SK-N-SH (cell line): ENCODE results near the gene MEX3A. TPM values are rescaled to one million over a fixed set of nuclear protein-coding genes. Genes with fewer than 3 reads are reported as not detected.

ENCODE experiments used
- CTCF ChIA-PET: fragments of 300-600, 350-600 bp; formaldehyde crosslinking; extraction: SDS; loops from one replicate; lab custom pipeline; 2021; lab: Yijun Ruan, JAX
- POLR2A ChIA-PET: fragments of 350-600 bp; sonication (Branson Sonifier 250); formaldehyde crosslinking; extraction: SDS; loops from one replicate; lab custom pipeline; 2020; ENCODE audit warnings: antibody characterized with exemption, inconsistent platforms; lab: Yijun Ruan, JAX
- DNase-seq: peaks from one replicate; pipeline ENCODE4 v3.0.0; 2012
- H2AFZ ChIP-seq: fragments of 200-600 bp; sonication (generic); 2 replicates; pipeline ENCODE4 v1.8.1; 2016; ENCODE audit warnings: antibody characterized with exemption, mild to moderate bottlenecking, low read depth
- H3F3A ChIP-seq: fragments of 200-600 bp; sonication (generic); replicated peaks from 2 replicates; pipeline ENCODE3; 2016; ENCODE audit warnings: antibody characterized with exemption, mild to moderate bottlenecking; ENCODE audit not compliant: insufficient read depth
- H3K27ac ChIP-seq, 2 experiments: fragments of 200-500 bp in 1 of 2; fragments of 200-600 bp in 1 of 2; sonication (Bioruptor generic) in 1 of 2; sonication (generic), shearing (Covaris generic) in 1 of 2; 2 replicates each; pipeline versions ENCODE4 v1.5.1 to v1.6.1; 2014 to 2016; ENCODE audit warnings: low read depth in 2 of 2, inconsistent platforms in 1 of 2, low read length in 1 of 2, mild to moderate bottlenecking in 1 of 2, mixed read lengths in 1 of 2
- H3K27me3 ChIP-seq: fragments of 200-600 bp; sonication (generic), shearing (Covaris generic); 2 replicates; pipeline ENCODE4 v1.6.1; 2016; ENCODE audit warnings: mixed run types; ENCODE audit not compliant: insufficient read depth
- H3K36me3 ChIP-seq, 2 experiments: fragments of 200-500 bp in 1 of 2; fragments of 200-600 bp in 1 of 2; sonication (Bioruptor generic) in 1 of 2; sonication (generic) in 1 of 2; replicated peaks in 1 of 2; 2 replicates each; pipeline versions ENCODE3 to v1.5.1; 2014 to 2016; ENCODE audit warnings: low read length in 1 of 2, mild to moderate bottlenecking in 1 of 2; ENCODE audit not compliant: insufficient read depth in 2 of 2, control insufficient read depth in 1 of 2
- H3K4me1 ChIP-seq, 2 experiments: fragments of 200-500 bp in 1 of 2; fragments of 200-600 bp in 1 of 2; sonication (Bioruptor generic) in 1 of 2; sonication (generic), shearing (Covaris generic) in 1 of 2; 2 replicates each; pipeline versions ENCODE4 v1.5.1 to v1.6.1; 2014 to 2016; ENCODE audit warnings: low read depth in 1 of 2, low read length in 1 of 2, mixed run types in 1 of 2; ENCODE audit not compliant: insufficient read depth in 2 of 2, control insufficient read depth in 1 of 2
- H3K4me2 ChIP-seq: fragments of 200-600 bp; sonication (generic), shearing (Covaris generic); 2 replicates; pipeline ENCODE4 v1.6.1; 2017; ENCODE audit warnings: mixed run types
- H3K4me3 ChIP-seq, 2 experiments: fragments of 200-500 bp in 1 of 2; fragments of 200-600 bp in 1 of 2; sonication (Bioruptor generic) in 1 of 2; sonication (generic), shearing (Covaris generic) in 1 of 2; 2 replicates each; pipeline versions ENCODE4 v1.5.1 to v1.8.1; 2014 to 2016; ENCODE audit warnings: low read depth in 2 of 2, inconsistent platforms in 1 of 2, low read length in 1 of 2, mild to moderate bottlenecking in 1 of 2, mixed read lengths in 1 of 2, moderate library complexity in 1 of 2
- H3K79me2 ChIP-seq: fragments of 200-600 bp; sonication (generic); 2 replicates; pipeline ENCODE4 v1.8.1; 2017; ENCODE audit warnings: mild to moderate bottlenecking; ENCODE audit not compliant: insufficient read depth
- H3K9ac ChIP-seq: fragments of 200-600 bp; sonication (generic); 2 replicates; pipeline ENCODE4 v1.6.1; 2017; ENCODE audit warnings: mixed run types
- H3K9me2 ChIP-seq: fragments of 200-600 bp; sonication (generic); 2 replicates; pipeline ENCODE4 v1.6.1; 2017; ENCODE audit warnings: mixed run types
- H3K9me3 ChIP-seq: fragments of 200-600 bp; sonication (generic); 2 replicates; pipeline ENCODE4 v1.6.1; 2017; ENCODE audit warnings: mixed run types, mild to moderate bottlenecking, moderate library complexity
- H4K20me1 ChIP-seq: fragments of 200-600 bp; sonication (generic); 2 replicates; pipeline ENCODE4 v1.6.1; 2017; ENCODE audit warnings: mild to moderate bottlenecking, mixed run types; ENCODE audit not compliant: insufficient read depth
- CTCF ChIP-seq: fragments of 200-600 bp; sonication (generic); IDR thresholded peaks from 2 replicates; pipeline ENCODE4 v1.6.1; 2017; ENCODE audit warnings: antibody characterized with exemption, mild to moderate bottlenecking, moderate library complexity
- IRF3 ChIP-seq: fragments of 150-350 bp; IDR thresholded peaks from 2 replicates; pipeline ENCODE4 v1.6.1; 2016; ENCODE audit warnings: mild to moderate bottlenecking, low read depth, low read length
- JUND ChIP-seq: IDR thresholded peaks from 2 replicates; pipeline ENCODE4 v1.4.0; 2012
- MXI1 ChIP-seq: IDR thresholded peaks from 2 replicates; pipeline ENCODE4 v1.6.1; 2012; ENCODE audit warnings: mild to moderate bottlenecking, low read depth, low read length, improper control_type of control experiment
- RAD21 ChIP-seq: IDR thresholded peaks from 2 replicates; pipeline ENCODE4 v1.6.1; 2012; ENCODE audit warnings: mild to moderate bottlenecking, low read length
- RCOR1 ChIP-seq: fragments of 150-350 bp; IDR thresholded peaks from 2 replicates; pipeline ENCODE4 v1.6.1; 2017; ENCODE audit warnings: antibody characterized with exemption, low read length
- RFX5 ChIP-seq: IDR thresholded peaks from 2 replicates; pipeline ENCODE4 v1.6.1; 2012; ENCODE audit warnings: mild to moderate bottlenecking, improper control_type of control experiment, low read length
- SIN3A ChIP-seq: IDR thresholded peaks from 2 replicates; pipeline ENCODE4 v1.6.1; 2012; ENCODE audit warnings: low read depth, mild to moderate bottlenecking, low read length, moderate library complexity, borderline replicate concordance
- SMC3 ChIP-seq: IDR thresholded peaks from 2 replicates; pipeline ENCODE4 v1.6.1; 2012; ENCODE audit warnings: low read depth, low read length, improper control_type of control experiment
- WGBS: methylation state at CpG from one replicate; pipeline ENCODE4 v1.1.6; 2017; ENCODE audit warnings: low lambda C conversion rate; 5-methylcytosine and 5-hydroxymethylcytosine counted together
- polyA plus RNA-seq, 3 experiments: library from polyadenylated mRNA; depleted of rRNA; stranded (reverse); fragments of >200 nt; gene quantifications; 2 replicates each; pipeline ENCODE4 v1.2.3, GENCODE V29; 2012

The MEX3A gene
- polyA plus RNA-seq, 1 of the 3 experiments (the other 2 are of a cell fraction): 16.2 TPM

DNA sequence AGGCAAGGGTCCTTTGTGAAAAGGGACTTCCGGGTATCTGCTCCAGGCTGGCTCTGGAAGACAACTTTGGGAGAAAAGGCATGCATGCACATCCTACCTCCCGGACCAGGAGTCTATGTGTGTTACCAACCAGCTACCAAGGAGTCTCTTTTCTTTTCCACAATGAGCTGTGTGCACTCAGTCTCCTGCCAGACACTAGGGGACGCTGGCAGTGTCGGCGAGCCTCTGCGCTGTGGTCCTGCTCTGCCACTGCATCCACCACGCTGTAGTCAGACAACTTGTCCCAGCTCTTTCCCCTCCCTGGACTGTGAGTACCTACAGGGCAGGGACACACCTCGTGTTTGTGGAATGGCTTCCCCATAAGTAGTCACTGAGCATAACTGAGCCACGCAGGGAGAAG lies 56.4 kb downstream of the MEX3A start:
- peak overlapping the region; percentile 78 for H2AFZ ChIP-seq
- peaks cover 0 to 3% of the 10 kb centered on the region in 2 experiments; a peak in 2 of 4 replicates for H3K4me1 ChIP-seq
- H3K9me2 ChIP-seq: no peaks in the 10 kb centered on the region
- DNase-seq: peak; percentile 85
- H3K27ac ChIP-seq: no peak overlapping the region
- peak overlapping the region in 1 of 2 experiments; percentile 33; a peak in 1 of 4 replicates for H3K4me3 ChIP-seq
- H3K9me3 ChIP-seq: no peaks in the 10 kb centered on the region
- H3K79me2 ChIP-seq: no peaks in the 10 kb centered on the region
- ChIA-PET CTCF (interaction anchor here (0.6 to 2.6 kb wide), 18 partner anchors 11 to 85 kb away, joined by 3 to 45 read pairs (median 4); partner anchors contain the start of genes RXFP4 and UBQLN4), POLR2A (interaction anchor here (1.0 to 1.1 kb wide), 2 partner anchors 44 to 91 kb away, joined by 3 read pairs; partner anchors contain the start of gene KHDC4)
- H3K27me3 ChIP-seq: no peaks in the 10 kb centered on the region
- no peaks in the 10 kb centered on the region for H3K36me3 ChIP-seq
- TF ChIP-seq RCOR1: no peak
- TF ChIP-seq SMC3: peak; percentile 81
- TF ChIP-seq SIN3A: peak; percentile 35; the same call in 1 of the 2 replicates
- no peak for TF ChIP-seq RFX5
- peak; percentile 72 for TF ChIP-seq CTCF
- no peak for TF ChIP-seq IRF3
- TF ChIP-seq MXI1: peak; percentile 62
- peak; percentile 65 for TF ChIP-seq RAD21
- H3K4me2 ChIP-seq: no peak overlapping the region
- peaks cover 8% of the 10 kb centered on the region for H3F3A ChIP-seq
- H4K20me1 ChIP-seq: no peaks in the 10 kb centered on the region
- 13% methylated on average over 6 of the region's 9 CpGs for WGBS
- H3K9ac ChIP-seq: no peak overlapping the region

- DNase-seq: no peak
- H3K9me2 ChIP-seq: no peaks in the 10 kb centered on the region
- peaks cover 2 to 4% of the 10 kb centered on the region in 2 experiments; a peak in 3 of 4 replicates for H3K4me1 ChIP-seq
- POLR2A ChIA-PET: no interaction called here
- no peak overlapping the region for H3K27ac ChIP-seq
- H3K36me3 ChIP-seq: peaks cover 0 to 1% of the 10 kb centered on the region in 2 experiments
- no peak overlapping the region for H3K4me2 ChIP-seq
- H3K4me3 ChIP-seq: no peak overlapping the region
- CTCF ChIA-PET: interaction anchor here (1.1 to 2.6 kb wide), 3 partner anchors 13 to 45 kb away, joined by 3 to 45 read pairs (median 5); no protein-coding TSS in a partner anchor
- peaks cover 7% of the 10 kb centered on the region for H3K79me2 ChIP-seq
- no peak for TF ChIP-seq JUND
- H3K9ac ChIP-seq: no peak overlapping the region
- no peaks in the 10 kb centered on the region for H3K9me3 ChIP-seq
- H4K20me1 ChIP-seq: peaks cover 5% of the 10 kb centered on the region
- H3F3A ChIP-seq: peaks cover 12% of the 10 kb centered on the region
- 76% methylated on average over 4 of the region's 5 CpGs for WGBS
- no peaks in the 10 kb centered on the region for H3K27me3 ChIP-seq
- no peak overlapping the region for H2AFZ ChIP-seq
Measured at GRCh38 chr1:156024801-156025200, 57.5 kb downstream of the MEX3A start.

Other genes starting within 250 kb of the MEX3A start
- gene GON4L, start 225.3 kb downstream of the MEX3A start, polyA plus RNA-seq (2012; rRNA removed): 16.5 and 24.6 TPM in 2 replicates
- 26.7 and 37.0 TPM in 2 replicates for gene SYT11, start 222.9 kb downstream of the MEX3A start, polyA plus RNA-seq (2012; rRNA removed)
- gene RIT1, start 171.1 kb downstream of the MEX3A start, polyA plus RNA-seq (2012; rRNA removed): 28.8 and 35.3 TPM in 2 replicates
- gene KHDC4, start 148.1 kb downstream of the MEX3A start, polyA plus RNA-seq (2012; rRNA removed): 43.1 and 94.4 TPM in 2 replicates
- gene RXFP4, start 140.8 kb downstream of the MEX3A start, polyA plus RNA-seq (2012; rRNA removed): not detected in 2 replicates
- gene ARHGEF2, start 103.9 kb downstream of the MEX3A start, polyA plus RNA-seq (2012; rRNA removed): 32.4 and 50.8 TPM in 2 replicates
- gene SSR2, start 61.5 kb downstream of the MEX3A start, polyA plus RNA-seq (2012; rRNA removed): 1,136 and 1,763 TPM in 2 replicates
- gene UBQLN4, start 28.7 kb downstream of the MEX3A start, polyA plus RNA-seq (2012; rRNA removed): 37.0 and 45.6 TPM in 2 replicates
- 184 and 230 TPM in 2 replicates for gene LAMTOR2, start 27.7 kb downstream of the MEX3A start, polyA plus RNA-seq (2012; rRNA removed)
- gene RAB25, start 21.3 kb downstream of the MEX3A start, polyA plus RNA-seq (2012; rRNA removed): not detected in 2 replicates
- 726 and 983 TPM in 2 replicates for gene LMNA, start 32.2 kb upstream of the MEX3A start, polyA plus RNA-seq (2012; rRNA removed)
- 1.3 and 2.3 TPM in 2 replicates for gene SEMA4A, start 71.1 kb upstream of the MEX3A start, polyA plus RNA-seq (2012; rRNA removed)
- gene SLC25A44, start 111.6 kb upstream of the MEX3A start, polyA plus RNA-seq (2012; rRNA removed): 28.5 and 40.2 TPM in 2 replicates
- 72.5 and 89.5 TPM in 2 replicates for gene PMF1, start 130.5 kb upstream of the MEX3A start, polyA plus RNA-seq (2012; rRNA removed)
- 0.96 and 1.1 TPM in 2 replicates for gene BGLAP, start 159.7 kb upstream of the MEX3A start, polyA plus RNA-seq (2012; rRNA removed)
- gene PAQR6, start 165.6 kb upstream of the MEX3A start, polyA plus RNA-seq (2012; rRNA removed): 2.4 and 3.5 TPM in 2 replicates
- 21.3 and 28.2 TPM in 2 replicates for gene SMG5, start 200.4 kb upstream of the MEX3A start, polyA plus RNA-seq (2012; rRNA removed)
- gene TMEM79, start 201.9 kb upstream of the MEX3A start, polyA plus RNA-seq (2012; rRNA removed): 4.2 and 4.5 TPM in 2 replicates
- 40.5 and 41.7 TPM in 2 replicates for gene GLMP, start 213.2 kb upstream of the MEX3A start, polyA plus RNA-seq (2012; rRNA removed)
- gene VHLL, start 216.8 kb upstream of the MEX3A start, polyA plus RNA-seq (2012; rRNA removed): not detected in 2 replicates